22Rv1 (cell line): ENCODE measurements around the gene ANKS1B.

Source experiments
- ZFX ChIP-seq: fragments of 450-650 bp; IDR thresholded peaks from 2 replicates; pipeline ENCODE4 v1.6.1; 2017; ENCODE audit warnings: antibody characterized with exemption, borderline replicate concordance
- TF ChIP-seq, protein P1 (sequence below): fragments of 450-650 bp; IDR thresholded peaks from 2 replicates; pipeline ENCODE4 v1.5.1; 2017; ENCODE audit warnings: mild to moderate bottlenecking

DNA sequence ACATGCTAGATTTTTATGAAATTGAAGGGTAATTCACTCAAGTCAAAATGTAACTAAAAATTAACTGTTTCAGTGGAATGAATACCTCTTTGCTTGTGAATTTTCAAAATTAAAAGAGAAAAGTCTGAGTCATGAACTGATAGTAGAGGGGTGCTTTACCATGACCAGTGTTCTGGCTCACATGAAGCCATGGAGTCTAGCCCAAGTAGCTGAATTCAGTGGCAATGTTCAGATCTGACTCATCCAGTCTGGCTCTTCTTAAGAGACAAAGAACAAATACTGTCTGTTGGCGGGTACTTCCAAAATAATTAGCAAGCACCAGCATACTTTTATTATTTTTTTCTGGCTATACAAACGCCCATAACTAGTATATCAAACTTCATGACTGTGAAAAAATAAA lies 703.5 kb downstream of the ANKS1B start:
- TF ChIP-seq, protein P1, sequence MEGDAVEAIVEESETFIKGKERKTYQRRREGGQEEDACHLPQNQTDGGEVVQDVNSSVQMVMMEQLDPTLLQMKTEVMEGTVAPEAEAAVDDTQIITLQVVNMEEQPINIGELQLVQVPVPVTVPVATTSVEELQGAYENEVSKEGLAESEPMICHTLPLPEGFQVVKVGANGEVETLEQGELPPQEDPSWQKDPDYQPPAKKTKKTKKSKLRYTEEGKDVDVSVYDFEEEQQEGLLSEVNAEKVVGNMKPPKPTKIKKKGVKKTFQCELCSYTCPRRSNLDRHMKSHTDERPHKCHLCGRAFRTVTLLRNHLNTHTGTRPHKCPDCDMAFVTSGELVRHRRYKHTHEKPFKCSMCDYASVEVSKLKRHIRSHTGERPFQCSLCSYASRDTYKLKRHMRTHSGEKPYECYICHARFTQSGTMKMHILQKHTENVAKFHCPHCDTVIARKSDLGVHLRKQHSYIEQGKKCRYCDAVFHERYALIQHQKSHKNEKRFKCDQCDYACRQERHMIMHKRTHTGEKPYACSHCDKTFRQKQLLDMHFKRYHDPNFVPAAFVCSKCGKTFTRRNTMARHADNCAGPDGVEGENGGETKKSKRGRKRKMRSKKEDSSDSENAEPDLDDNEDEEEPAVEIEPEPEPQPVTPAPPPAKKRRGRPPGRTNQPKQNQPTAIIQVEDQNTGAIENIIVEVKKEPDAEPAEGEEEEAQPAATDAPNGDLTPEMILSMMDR: no peak
- no peak for TF ChIP-seq ZFX
